Mesothelial cell of epicardium (in vitro differentiated cells): Measurements from ENCODE around the gene SDHAF3. TPM values are rescaled to one million over a fixed set of nuclear protein-coding genes. Genes with fewer than 3 reads are reported as not detected.

Experiments
- DNase-seq, 2 experiments: peaks; one replicate each; pipeline ENCODE4 v3.0.0; 2021; ENCODE audit warnings: low spot score in 2 of 2; ENCODE audit not compliant: unreplicated experiment in 2 of 2
- H3K27ac Mint-ChIP-seq: 2 replicates; pipeline ENCODE4 v1.8.0; 2021; ENCODE audit warnings: mixed read lengths
- H3K27me3 Mint-ChIP-seq: 2 replicates; pipeline ENCODE4 v1.8.0; 2021; ENCODE audit warnings: low read depth, mixed read lengths
- H3K36me3 Mint-ChIP-seq: 2 replicates; pipeline ENCODE4 v1.8.0; 2021; ENCODE audit warnings: mixed read lengths
- H3K4me1 Mint-ChIP-seq: 2 replicates; pipeline ENCODE4 v1.8.0; 2021; ENCODE audit warnings: mixed read lengths
- H3K4me3 Mint-ChIP-seq: 2 replicates; pipeline ENCODE4 v1.8.0; 2021; ENCODE audit warnings: mild to moderate bottlenecking, moderate library complexity, mixed read lengths
- H3K9me3 Mint-ChIP-seq: 2 replicates; pipeline ENCODE4 v1.8.0; 2021; ENCODE audit warnings: mixed read lengths
- total RNA-seq: library from RNA; stranded (reverse); gene quantifications from 3 replicates; pipeline ENCODE4 v1.2.1, GENCODE V29; 2021
- TF ChIP-seq, protein P1 (sequence below): fragments of 200-600 bp; sonication (generic); IDR thresholded peaks from one replicate; pipeline ENCODE4 v1.5.0; 2021; ENCODE audit warnings: antibody characterized with exemption; ENCODE audit not compliant: unreplicated experiment

The SDHAF3 gene
- total RNA-seq, 1 donor from 2014 or later = 14.4 TPM

GRCh38 chr7:97204821-97205220 is 87.3 kb downstream of the SDHAF3 start:
- Mint-ChIP-seq H3K4me3 (no peak overlapping the region), H3K36me3 (no peaks in the 10 kb centered on the region)

GRCh38 chr7:97215556-97215955 is 98.1 kb downstream of the SDHAF3 start:
- Mint-ChIP-seq H3K27ac (no peak overlapping the region), H3K36me3 (no peaks in the 10 kb centered on the region), H3K4me3 (no peak overlapping the region), H3K4me1 (no peaks in the 10 kb centered on the region), H3K27me3 (peaks cover 2% of the 10 kb centered on the region), H3K9me3 (peaks cover 19% of the 10 kb centered on the region)
- no peak for DNase-seq
- TF ChIP-seq, protein P1, sequence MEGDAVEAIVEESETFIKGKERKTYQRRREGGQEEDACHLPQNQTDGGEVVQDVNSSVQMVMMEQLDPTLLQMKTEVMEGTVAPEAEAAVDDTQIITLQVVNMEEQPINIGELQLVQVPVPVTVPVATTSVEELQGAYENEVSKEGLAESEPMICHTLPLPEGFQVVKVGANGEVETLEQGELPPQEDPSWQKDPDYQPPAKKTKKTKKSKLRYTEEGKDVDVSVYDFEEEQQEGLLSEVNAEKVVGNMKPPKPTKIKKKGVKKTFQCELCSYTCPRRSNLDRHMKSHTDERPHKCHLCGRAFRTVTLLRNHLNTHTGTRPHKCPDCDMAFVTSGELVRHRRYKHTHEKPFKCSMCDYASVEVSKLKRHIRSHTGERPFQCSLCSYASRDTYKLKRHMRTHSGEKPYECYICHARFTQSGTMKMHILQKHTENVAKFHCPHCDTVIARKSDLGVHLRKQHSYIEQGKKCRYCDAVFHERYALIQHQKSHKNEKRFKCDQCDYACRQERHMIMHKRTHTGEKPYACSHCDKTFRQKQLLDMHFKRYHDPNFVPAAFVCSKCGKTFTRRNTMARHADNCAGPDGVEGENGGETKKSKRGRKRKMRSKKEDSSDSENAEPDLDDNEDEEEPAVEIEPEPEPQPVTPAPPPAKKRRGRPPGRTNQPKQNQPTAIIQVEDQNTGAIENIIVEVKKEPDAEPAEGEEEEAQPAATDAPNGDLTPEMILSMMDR = no peak

More at GRCh38 chr7:97204821-97205220, 87.3 kb downstream of the SDHAF3 start:
- DNase-seq = no peak
- TF ChIP-seq, protein P1 = no peak
- H3K4me1 Mint-ChIP-seq = no peaks in the 10 kb centered on the region
- no peak overlapping the region for H3K27ac Mint-ChIP-seq
- H3K27me3 Mint-ChIP-seq = peaks cover 6% of the 10 kb centered on the region
- H3K9me3 Mint-ChIP-seq = no peaks in the 10 kb centered on the region

DNA sequence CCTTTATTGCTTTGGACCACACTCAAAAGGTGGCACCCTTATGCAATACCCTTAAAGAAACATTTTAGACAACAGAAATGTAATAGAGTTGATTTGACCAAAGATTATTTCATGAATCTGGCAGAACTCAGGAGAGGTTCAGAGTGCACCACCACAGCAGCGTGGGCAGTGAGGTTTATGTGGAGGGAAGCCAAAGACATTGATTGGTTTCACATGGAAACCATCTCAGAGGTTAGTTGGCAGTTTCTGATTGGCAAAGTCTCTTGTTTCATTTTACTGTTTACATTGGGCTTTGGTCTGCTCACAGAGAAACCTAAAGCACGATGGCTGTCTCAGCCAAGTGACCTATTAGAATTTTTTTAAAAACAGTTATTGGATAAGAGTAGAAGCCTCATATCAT is 101.3 kb downstream of the SDHAF3 start:
- H3K36me3 Mint-ChIP-seq = no peaks in the 10 kb centered on the region
- peaks cover 10% of the 10 kb centered on the region for H3K27me3 Mint-ChIP-seq
- no peak for DNase-seq

GRCh38 chr7:97219237-97219636 is 101.7 kb downstream of the SDHAF3 start:
- no peak overlapping the region for H3K4me3 Mint-ChIP-seq
- no peak overlapping the region for H3K27ac Mint-ChIP-seq
- TF ChIP-seq, protein P1 = no peak
- no peaks in the 10 kb centered on the region for H3K36me3 Mint-ChIP-seq
- H3K9me3 Mint-ChIP-seq = no peaks in the 10 kb centered on the region
- no peaks in the 10 kb centered on the region for H3K4me1 Mint-ChIP-seq
- no peak for DNase-seq
- H3K27me3 Mint-ChIP-seq = peaks cover 10% of the 10 kb centered on the region

More for the DNA sequence above, 101.3 kb downstream of the SDHAF3 start:
- Mint-ChIP-seq H3K27ac (no peak overlapping the region), H3K4me1 (no peaks in the 10 kb centered on the region), H3K4me3 (no peak overlapping the region), H3K9me3 (no peaks in the 10 kb centered on the region)
- TF ChIP-seq, protein P1 = no peak

GRCh38 chr7:97224316-97224715 is 106.8 kb downstream of the SDHAF3 start:
- no peaks in the 10 kb centered on the region for H3K36me3 Mint-ChIP-seq
- DNase-seq = no peak
- H3K27me3 Mint-ChIP-seq = peaks cover 13% of the 10 kb centered on the region
- no peak overlapping the region for H3K27ac Mint-ChIP-seq
- H3K9me3 Mint-ChIP-seq = no peaks in the 10 kb centered on the region
- TF ChIP-seq, protein P1 = no peak
- no peaks in the 10 kb centered on the region for H3K4me1 Mint-ChIP-seq
- no peak overlapping the region for H3K4me3 Mint-ChIP-seq

DNA sequence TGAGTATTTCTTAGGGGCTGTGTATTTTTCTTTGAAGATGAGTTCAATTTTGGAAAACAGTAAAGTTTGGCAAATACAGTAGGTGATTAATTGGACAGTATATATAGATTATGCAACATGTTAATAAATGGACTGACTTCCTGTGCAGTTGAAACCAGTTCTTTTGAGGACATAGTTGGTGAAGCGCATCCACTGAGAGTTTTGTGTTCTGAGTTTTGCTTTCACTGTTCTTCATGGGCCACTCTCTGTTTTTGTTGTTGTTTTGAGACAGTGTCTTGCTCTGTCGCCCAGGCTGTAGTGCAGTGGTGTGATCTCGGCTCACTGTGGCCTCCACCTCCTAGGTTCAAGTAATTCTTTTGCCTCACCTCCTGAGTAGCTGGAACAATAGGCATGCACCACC is 109.0 kb downstream of the SDHAF3 start:
- Mint-ChIP-seq H3K4me1 (no peaks in the 10 kb centered on the region), H3K4me3 (no peak overlapping the region), H3K27ac (no peak overlapping the region), H3K27me3 (peaks cover 9% of the 10 kb centered on the region), H3K9me3 (peaks cover 4% of the 10 kb centered on the region), H3K36me3 (no peaks in the 10 kb centered on the region)
- no peak for DNase-seq
- TF ChIP-seq, protein P1 = no peak
